Chondrocyte (in vitro differentiated cells): Measurements from ENCODE around the gene SUB1. TPM values are rescaled to one million over a fixed set of nuclear protein-coding genes. Genes with fewer than 3 reads are reported as not detected.

Experiments
- DNase-seq: peaks from one replicate; pipeline ENCODE4 v3.0.0; 2021; ENCODE audit warnings: mixed read lengths, low spot score
- H3K27ac Mint-ChIP-seq: one replicate; pipeline ENCODE4 v1.8.0; 2021; ENCODE audit warnings: mild to moderate bottlenecking, moderate library complexity, mixed read lengths; ENCODE audit not compliant: unreplicated experiment
- H3K27me3 Mint-ChIP-seq: 2 replicates; pipeline ENCODE4 v1.8.0; 2021; ENCODE audit warnings: low read depth, mixed read lengths
- H3K36me3 Mint-ChIP-seq: 2 replicates; pipeline ENCODE4 v1.8.0; 2021; ENCODE audit warnings: low read depth, mixed read lengths
- H3K4me1 Mint-ChIP-seq: 2 replicates; pipeline ENCODE4 v1.8.0; 2021; ENCODE audit warnings: low read depth, mild to moderate bottlenecking, mixed read lengths
- H3K4me3 Mint-ChIP-seq: one replicate; pipeline ENCODE4 v1.8.0; 2021; ENCODE audit warnings: mild to moderate bottlenecking, moderate library complexity, mixed read lengths; ENCODE audit not compliant: unreplicated experiment
- H3K9me3 Mint-ChIP-seq: 2 replicates; pipeline ENCODE4 v1.8.0; 2021; ENCODE audit warnings: low read depth, mixed read lengths
- total RNA-seq: library from RNA; stranded (reverse); gene quantifications from 3 replicates; pipeline ENCODE4 v1.2.1, GENCODE V29; 2021
- TF ChIP-seq, protein P1 (sequence below): fragments of 200-600 bp; sonication (generic); IDR thresholded peaks from 2 replicates; pipeline ENCODE4 v1.5.0; 2021; ENCODE audit warnings: antibody characterized with exemption, mild to moderate bottlenecking, moderate library complexity

The SUB1 gene
- total RNA-seq, 1 donor from 2014 or later = 163 TPM

- no peak for DNase-seq
- H3K27ac Mint-ChIP-seq = peak overlapping the region; percentile 4
- no peaks in the 10 kb centered on the region for H3K27me3 Mint-ChIP-seq
- H3K4me1 Mint-ChIP-seq = peaks cover 24% of the 10 kb centered on the region
- H3K9me3 Mint-ChIP-seq = peaks cover 3% of the 10 kb centered on the region
- TF ChIP-seq, protein P1, sequence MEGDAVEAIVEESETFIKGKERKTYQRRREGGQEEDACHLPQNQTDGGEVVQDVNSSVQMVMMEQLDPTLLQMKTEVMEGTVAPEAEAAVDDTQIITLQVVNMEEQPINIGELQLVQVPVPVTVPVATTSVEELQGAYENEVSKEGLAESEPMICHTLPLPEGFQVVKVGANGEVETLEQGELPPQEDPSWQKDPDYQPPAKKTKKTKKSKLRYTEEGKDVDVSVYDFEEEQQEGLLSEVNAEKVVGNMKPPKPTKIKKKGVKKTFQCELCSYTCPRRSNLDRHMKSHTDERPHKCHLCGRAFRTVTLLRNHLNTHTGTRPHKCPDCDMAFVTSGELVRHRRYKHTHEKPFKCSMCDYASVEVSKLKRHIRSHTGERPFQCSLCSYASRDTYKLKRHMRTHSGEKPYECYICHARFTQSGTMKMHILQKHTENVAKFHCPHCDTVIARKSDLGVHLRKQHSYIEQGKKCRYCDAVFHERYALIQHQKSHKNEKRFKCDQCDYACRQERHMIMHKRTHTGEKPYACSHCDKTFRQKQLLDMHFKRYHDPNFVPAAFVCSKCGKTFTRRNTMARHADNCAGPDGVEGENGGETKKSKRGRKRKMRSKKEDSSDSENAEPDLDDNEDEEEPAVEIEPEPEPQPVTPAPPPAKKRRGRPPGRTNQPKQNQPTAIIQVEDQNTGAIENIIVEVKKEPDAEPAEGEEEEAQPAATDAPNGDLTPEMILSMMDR = no peak
- H3K36me3 Mint-ChIP-seq = no peaks in the 10 kb centered on the region
- H3K4me3 Mint-ChIP-seq = no peak overlapping the region
These were observed 44.1 kb upstream of the SUB1 start for GRCh38 chr5:32541241-32541640.

DNA sequence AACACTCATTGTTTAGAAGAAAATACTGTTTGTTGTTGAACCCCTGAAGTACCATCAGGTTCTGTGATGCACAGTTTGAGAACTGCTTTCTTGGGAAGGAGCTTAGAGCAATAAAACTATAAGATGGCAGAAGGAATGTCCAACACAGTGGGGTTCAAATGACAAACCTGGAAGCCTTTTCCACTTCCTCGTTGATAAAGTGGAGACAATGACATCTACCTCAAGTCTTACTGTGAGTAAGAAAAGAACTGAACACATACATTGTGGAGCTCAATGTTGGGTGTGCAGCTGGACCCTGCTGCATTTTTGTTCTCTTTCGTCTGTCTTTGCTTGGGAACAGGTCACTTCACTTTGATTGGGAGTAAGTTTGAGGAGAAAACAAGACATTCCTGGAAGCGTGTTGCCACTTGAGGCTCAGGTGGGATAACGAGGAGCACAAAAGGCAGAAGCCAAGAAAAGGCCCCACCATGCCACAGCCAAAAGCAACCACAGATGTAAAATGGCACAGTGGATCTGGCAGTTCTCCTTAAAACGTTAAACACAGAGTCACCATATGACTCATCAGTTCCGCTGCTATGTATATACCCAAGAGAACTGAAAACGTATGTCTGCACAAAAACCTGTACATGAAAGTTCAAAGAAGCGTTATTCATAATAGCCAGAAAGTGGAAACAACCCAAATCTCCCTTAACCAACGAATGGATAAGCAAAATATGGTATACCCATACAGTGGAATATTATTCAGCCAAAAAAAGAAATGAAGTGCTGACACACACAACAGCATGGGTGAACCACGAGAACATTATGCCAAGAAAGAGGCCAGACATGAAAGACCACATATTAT lies 42.9 kb upstream of the SUB1 start:
- TF ChIP-seq, protein P1 = no peak
- no peak for DNase-seq
- H3K9me3 Mint-ChIP-seq = peaks cover 8% of the 10 kb centered on the region
- H3K36me3 Mint-ChIP-seq = no peaks in the 10 kb centered on the region
- no peak overlapping the region for H3K27ac Mint-ChIP-seq
- H3K4me3 Mint-ChIP-seq = no peak overlapping the region
- H3K4me1 Mint-ChIP-seq = peaks cover 24% of the 10 kb centered on the region
- H3K27me3 Mint-ChIP-seq = no peaks in the 10 kb centered on the region

DNA sequence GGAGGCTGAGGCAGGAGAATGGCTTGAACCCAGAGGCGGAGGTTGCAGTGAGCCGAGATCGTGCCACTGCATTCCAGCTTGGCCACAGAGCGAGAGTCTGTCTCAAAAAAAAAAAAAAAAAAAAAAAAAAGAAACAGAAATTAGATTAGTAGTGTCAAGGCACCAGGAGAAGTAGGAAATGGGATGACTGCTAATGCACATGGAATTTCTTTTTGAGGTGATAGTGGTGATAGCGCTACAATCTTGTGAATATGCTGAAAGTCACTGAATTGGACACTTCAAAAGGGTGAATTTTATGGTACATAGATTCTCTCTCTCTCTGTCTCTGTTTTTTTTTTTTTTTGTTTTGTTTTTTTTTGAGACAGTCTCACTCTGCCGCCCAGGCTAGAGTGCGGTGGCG lies 42.1 kb upstream of the SUB1 start:
- peaks cover 10% of the 10 kb centered on the region for H3K9me3 Mint-ChIP-seq
- no peak for DNase-seq
- no peaks in the 10 kb centered on the region for H3K27me3 Mint-ChIP-seq
- no peak overlapping the region for H3K27ac Mint-ChIP-seq
- H3K4me3 Mint-ChIP-seq = no peak overlapping the region
- H3K4me1 Mint-ChIP-seq = peaks cover 24% of the 10 kb centered on the region
- H3K36me3 Mint-ChIP-seq = no peaks in the 10 kb centered on the region
- TF ChIP-seq, protein P1 = no peak

GRCh38 chr5:32545102-32545800 lies 40.1 kb upstream of the SUB1 start:
- TF ChIP-seq, protein P1 = no peak

GRCh38 chr5:32551194-32551593 lies 34.2 kb upstream of the SUB1 start:
- Mint-ChIP-seq H3K27ac (no peak overlapping the region), H3K4me1 (no peaks in the 10 kb centered on the region), H3K9me3 (peaks cover 13% of the 10 kb centered on the region), H3K4me3 (no peak overlapping the region), H3K27me3 (no peaks in the 10 kb centered on the region), H3K36me3 (peaks cover 2% of the 10 kb centered on the region)
- no peak for DNase-seq
- TF ChIP-seq, protein P1 = no peak

More at GRCh38 chr5:32545102-32545800, 40.1 kb upstream of the SUB1 start:
- Mint-ChIP-seq H3K4me1 (peaks cover 16% of the 10 kb centered on the region), H3K27me3 (no peaks in the 10 kb centered on the region), H3K9me3 (peaks cover 10% of the 10 kb centered on the region), H3K4me3 (no peak overlapping the region), H3K36me3 (no peaks in the 10 kb centered on the region), H3K27ac (no peak overlapping the region)
- no peak for DNase-seq
